NCI-H345 treated with DMSO at 0.1 percent for 48 hours (cell line): ENCODE results near the gene MPEG1.

Experiments used
- DNase-seq: peaks from one replicate; lab custom pipeline; 2025; ENCODE audit not compliant: unreplicated experiment; lab: John Stamatoyannopoulos, UW

Gene MPEG1

DNA sequence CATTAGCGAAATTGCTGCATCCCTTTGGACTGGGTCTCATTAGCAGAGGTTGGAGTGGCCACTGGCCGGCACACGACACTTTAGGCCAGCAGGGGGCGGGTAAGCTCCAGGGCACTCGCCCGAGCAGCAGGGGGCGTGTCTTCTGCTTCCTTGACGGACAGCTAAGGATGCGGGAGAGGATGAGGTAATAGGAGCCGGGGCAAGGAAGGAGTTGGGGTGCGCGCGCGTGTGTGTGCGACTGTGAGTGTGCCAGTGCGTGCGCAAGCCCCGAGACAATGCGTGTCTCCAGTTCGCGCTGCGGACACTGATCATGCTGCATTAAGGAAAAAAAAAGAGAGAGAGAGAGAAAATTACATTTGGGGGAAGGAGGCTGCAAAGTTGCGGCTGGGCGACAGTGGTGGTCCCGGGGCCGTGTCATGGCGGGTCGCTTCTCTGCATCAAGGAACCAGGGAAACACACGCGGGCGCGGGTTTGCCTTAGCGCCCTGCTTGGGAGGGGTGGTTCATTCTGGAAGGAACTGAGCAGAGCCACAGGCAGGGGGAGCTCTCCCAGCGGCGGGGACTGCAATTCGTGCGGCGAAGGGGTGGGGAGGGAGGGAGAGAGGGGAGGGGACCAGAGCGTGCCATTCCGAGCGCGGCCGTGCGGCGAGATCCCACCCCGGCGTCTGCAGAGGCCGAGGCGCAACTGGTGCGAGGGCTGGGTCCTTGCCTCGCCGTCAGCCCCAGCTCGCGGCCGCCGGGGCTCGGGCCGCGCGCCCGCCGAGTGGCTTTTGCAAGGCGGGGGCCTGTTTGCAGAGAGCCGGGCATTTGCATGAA, 41.0 kb downstream of the MPEG1 start, which contains the start of gene DTX4:
TSS of gene DTX4 (plus strand) at position 625 of the 815 bp plus-strand sequence. CDS start 464 bp downstream, outside the sequence.
- DNase-seq, result peak; percentile 84

DNA sequence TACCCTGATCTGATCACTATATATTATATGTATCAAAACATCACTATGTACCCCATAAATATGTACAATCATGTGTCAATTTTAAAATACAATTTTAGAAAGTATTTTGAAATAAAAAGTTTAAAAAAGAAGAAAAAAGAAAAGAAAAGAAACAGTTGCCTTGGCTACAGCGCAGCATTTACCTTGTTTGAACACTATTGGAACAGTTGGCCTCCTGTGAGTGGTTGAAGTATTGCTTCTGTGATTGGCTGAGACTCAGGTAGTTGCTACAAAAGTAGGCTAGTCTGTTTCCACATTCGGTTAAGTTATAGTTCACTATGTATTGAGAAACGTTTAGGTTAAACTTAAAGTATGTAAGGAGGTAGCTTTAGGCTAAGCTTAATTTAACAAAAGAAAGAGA, 48.7 kb downstream of the MPEG1 start:
- no peak for DNase-seq
